GM19351 (cell line): Measurements from ENCODE around the gene RGS9BP.
"Not testable (repeated sequence)": the region's sequence is repeated elsewhere in the genome, so short reads cannot be mapped to it uniquely, and the experiment has no call there.

Experiments used
- ATAC-seq: cut with Tn5 transposase; IDR thresholded peaks from one replicate; pipeline ENCODE4 v1.9.1; 2021; ENCODE audit warnings: mild to moderate bottlenecking, moderate library complexity; ENCODE audit not compliant: unreplicated experiment

Gene RGS9BP, protein sequence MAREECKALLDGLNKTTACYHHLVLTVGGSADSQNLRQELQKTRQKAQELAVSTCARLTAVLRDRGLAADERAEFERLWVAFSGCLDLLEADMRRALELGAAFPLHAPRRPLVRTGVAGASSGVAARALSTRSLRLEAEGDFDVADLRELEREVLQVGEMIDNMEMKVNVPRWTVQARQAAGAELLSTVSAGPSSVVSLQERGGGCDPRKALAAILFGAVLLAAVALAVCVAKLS

DNA sequence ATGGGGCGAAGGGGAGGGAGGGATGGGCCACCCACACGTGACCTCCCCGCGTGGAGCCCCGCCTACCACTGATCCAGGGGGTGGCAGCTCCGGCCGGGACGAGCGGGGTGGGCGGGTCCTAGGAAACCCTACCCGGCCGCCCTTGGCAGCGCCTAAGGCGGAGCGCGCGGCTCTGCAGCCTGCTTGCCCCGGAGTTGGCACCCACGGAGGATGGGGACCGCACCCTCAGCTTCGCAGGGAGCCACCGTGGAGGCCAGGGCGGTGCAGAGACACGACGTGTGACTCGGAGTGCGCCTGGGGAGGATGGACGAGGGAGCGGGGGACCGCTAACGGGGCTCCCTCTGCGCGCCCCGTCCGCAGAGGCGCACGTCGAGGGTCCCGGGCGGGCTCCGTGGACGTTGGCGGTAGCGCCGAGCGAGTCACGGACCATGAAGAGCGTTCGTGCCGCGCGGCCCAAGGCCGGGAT lies at the start of gene RGS9BP:
TSS of gene RGS9BP (plus strand) at position 129 of the 466 bp plus-strand sequence. CDS start 416 bp downstream, outside the sequence.
- ATAC-seq, result no peak

DNA sequence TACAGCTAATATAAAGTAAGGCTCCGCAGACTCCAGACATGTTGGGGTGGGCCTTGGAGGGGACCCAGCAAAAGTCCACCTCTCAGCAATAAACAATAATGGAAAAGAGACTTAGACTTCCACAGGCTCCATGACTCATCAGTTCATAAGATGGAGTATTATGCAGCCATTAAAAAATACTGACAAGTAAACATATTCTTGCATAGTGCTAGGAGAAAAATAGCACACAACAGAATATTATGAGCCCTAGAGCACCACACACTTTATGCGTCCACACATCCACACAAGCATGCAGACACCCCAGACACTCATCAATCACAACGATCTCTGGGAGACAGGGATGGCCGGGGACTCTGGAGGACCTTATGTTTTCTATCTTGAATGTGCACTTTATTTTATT lies 48.7 kb upstream of the RGS9BP start:
- no peak for ATAC-seq

DNA sequence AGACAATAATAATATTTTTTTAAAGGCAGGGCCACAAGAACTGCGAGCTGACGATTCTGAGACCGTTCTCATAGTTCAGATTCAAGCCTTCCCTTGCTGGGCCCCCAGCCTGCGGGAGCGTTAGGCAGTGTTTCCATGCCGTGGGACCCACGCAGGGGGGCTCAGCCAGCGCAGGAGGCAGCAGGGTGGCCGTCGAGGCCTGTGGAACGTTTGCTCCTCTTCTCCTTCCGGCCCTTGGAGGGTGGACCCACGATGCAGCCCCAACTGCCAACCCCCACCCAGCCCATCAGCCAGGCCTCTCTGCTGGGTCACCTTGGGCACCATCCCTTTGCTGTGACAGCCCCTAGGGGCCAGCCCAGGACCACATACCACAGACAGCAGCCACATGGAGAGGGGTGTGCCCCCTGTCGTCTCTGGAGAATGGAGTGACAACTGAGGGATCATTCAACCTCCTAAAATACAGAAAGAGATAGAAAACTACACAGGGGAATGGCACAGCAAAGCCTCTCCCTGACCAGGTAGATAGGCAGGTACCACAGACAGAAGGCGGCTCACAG lies 47.9 kb upstream of the RGS9BP start:
- ATAC-seq, result no peak

DNA sequence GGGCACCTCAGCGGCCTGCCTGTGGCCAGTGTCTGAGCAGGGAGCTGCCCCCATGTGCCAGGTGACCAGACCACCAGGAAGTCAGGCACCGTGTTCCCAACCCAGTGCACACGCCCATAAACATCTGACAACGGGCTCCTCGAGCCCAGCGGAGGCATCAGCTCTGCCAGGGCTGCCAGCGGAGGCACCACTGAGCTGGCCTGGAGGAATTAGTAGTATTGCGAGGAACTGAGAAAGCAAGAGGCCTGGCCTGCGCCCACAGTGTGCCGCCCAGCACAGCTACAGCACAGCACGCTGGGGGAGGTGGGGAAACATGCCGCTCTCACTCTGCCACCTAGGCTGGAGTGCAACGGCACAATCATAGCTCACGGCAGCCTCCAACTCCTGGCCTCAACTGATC lies 45.3 kb upstream of the RGS9BP start:
- ATAC-seq, result no peak

DNA sequence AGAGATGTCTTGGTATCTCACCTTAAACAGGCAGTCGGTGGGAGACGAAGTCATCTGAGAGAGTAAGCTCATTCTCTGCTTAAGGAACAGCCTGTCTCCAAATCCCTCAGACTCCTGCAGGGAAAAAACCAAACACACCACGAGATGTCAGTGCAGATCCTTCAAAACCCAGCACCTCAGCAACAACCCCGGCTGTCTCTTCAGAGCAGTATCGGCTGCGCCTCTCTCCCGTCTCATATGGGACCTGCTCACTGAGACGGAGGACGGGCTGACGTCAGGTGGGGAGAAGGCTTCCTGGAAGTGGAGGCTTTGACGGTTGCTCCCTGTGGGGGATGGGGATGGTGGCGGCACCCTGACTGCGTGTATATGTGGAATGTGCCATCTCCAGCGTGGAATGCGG lies 44.3 kb upstream of the RGS9BP start:
- ATAC-seq, result no peak

DNA sequence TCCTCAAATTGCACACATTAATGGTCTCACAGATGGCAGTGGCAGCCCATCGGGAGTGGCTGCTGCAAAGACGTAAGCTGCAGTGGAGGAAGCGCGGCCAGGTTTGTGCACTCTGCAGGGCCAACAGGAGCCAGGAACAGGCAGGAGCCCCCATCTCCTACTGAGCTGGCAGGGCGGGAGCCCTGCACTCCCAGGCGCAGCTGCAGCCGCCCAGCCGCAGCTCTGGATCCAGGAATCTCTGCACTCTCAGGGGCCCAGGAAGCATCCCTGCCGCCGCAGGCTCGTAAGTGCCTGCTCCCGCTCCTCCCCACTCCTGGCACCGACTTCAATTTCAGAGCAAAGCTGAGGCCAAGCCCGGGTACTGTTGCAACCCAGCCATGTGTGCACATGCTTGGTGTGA lies 38.2 kb upstream of the RGS9BP start:
- ATAC-seq, result no peak

DNA sequence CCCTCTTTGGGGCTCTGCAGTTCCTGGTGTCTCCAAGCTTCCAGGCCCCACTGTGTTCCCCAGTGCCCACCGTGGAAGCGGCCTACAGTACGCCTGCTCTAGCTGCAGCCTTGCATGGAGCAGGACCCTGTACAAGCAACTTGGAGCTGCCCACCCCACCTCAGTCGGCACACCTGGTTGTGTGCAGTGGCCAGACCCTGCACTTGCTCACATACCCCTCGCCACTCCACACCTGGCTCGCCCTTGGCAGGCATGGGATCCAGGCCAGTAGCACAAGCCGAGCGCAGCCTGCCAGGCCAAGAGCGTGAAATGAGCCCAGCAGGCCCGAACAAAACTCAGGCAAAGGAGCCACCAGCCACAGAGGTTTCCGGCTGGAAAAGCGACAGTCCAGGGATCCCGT lies 37.0 kb upstream of the RGS9BP start:
- no peak for ATAC-seq

DNA sequence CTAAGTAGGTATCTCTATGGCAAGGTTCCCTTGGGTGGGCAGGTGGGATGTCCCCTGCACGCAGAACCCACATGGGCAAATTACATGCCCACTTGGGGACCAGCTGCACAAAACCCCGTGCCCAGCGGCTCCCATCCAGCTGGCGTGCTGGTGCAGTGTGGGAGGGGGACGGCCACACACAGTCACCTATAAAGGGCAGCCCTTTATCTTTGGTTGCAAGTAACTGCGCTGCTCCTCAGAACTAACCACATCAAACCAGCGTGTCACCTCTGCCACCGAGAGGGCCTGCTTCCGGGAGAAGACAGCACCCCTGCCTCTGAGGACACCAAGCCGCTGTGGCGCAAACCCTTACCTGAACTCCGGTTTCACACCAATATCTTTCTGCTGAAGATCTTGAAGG lies 32.9 kb upstream of the RGS9BP start:
- ATAC-seq, result no peak

DNA sequence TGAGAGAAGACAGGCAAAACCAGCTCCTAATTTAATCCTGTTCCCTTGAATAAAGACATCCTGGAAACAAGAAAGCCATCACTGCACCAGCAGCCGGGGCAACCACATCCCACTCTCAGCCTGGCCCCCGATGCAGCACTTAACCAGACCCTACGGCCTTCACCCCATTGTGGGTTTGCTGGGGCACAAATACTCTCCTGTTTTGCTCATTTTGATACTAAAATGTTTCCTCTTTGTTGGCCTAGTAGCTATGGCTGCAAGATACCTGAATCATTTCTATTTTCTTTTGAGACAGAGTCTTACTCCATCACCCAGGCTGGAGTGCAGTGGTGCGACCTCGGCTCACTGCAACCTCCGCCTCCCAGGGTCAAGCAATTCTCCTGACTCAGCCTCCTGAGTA lies 29.1 kb upstream of the RGS9BP start:
- no peak for ATAC-seq

DNA sequence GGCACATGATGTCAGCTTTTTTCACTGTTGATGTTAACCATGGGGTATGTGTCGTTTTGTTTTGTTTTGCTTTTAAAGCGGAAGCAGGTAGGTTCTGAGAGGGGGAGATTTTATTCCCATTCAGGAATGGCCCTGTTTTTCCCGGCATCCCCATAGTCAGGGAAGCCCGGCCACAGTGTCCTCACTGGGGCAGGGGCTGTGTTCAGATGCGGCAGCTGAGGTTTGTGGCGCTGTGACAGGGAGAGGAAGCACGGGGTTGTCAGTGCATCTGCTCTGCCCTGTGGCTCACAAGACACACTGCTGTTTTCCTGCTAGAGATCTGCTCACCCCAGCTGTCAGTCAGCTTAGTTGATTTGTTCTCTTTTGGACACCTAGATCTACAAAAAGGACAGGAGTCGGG lies 28.3 kb upstream of the RGS9BP start:
- no peak for ATAC-seq

DNA sequence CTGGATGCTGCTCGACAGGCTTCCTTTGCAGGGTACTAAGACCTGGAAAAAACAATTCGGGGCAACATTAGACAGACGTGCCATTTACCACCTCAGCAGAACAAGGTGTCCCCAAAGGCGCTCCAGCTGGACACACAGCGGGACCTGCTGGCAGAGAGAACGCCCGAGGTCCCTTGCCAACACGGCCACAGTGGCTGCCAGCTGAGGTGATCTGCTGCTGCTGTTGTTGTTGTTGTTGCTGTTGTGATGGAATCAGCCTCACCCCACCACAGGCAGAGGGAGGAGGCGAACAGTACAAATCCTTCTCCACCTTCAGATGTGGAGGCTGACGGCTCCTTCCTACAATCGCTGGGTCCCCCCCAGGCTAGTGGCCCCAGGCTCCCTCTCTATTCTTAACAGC lies 25.9 kb upstream of the RGS9BP start:
- ATAC-seq, result no peak

DNA sequence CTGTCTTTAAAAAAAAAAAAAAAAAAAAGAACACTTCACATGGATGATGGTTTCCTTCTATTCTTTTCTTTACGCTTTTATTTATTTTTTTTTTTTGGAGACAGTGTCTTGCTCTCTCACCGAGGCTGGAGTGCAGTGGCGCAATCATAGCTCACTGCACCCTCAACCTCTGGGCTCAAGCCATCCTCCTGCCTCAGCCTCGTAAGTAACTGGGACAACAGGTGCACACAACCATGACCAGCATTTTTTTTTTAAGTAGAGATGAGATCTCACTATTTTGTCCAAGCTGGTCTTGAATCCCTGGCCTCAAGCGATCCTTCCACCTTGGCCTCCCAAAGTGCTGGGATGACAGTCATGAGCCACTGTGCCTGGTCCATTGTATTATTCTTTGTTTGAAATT lies 25.0 kb upstream of the RGS9BP start:
- ATAC-seq, result no peak

DNA sequence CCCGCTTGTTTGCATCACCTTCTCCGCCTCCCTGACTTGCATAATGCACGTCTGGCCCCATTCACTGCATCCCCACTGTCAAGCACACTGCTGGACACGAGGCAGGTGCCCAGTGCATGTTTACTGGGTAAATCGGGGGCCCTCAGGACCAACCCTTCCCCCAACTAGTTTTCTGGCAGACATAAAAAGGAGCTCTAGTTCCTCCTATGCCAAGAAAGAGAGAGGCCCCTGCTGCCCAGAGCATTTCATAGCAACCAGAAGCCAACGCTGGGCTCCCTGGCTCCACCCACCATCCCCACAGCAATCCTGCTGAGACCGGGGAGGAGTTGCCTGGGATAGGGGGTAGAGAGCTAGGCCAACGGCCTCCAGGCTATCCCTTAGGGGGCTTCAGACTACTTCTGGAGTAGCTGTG lies 23.9 kb upstream of the RGS9BP start:
- no peak for ATAC-seq

DNA sequence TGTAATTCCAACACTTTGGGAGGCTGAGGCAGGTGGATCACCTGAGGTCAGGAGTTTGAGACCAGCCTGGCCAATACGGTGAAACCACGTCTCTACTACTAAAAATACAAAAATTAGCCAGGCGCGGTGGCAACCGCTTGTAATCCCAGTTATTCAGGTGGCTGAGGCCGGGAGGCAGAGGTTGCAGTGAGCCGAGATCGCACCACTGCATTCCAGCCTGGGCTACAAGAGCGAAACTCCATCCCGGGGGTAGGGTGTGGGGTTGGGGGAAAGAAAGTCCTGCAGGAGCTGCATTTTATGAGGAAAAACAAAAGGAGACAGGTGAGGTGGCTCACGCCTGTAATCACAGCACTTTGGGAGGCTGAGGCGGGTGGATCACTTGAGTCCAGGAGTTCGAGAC lies 23.3 kb upstream of the RGS9BP start:
- not testable (repeated sequence) for ATAC-seq

DNA sequence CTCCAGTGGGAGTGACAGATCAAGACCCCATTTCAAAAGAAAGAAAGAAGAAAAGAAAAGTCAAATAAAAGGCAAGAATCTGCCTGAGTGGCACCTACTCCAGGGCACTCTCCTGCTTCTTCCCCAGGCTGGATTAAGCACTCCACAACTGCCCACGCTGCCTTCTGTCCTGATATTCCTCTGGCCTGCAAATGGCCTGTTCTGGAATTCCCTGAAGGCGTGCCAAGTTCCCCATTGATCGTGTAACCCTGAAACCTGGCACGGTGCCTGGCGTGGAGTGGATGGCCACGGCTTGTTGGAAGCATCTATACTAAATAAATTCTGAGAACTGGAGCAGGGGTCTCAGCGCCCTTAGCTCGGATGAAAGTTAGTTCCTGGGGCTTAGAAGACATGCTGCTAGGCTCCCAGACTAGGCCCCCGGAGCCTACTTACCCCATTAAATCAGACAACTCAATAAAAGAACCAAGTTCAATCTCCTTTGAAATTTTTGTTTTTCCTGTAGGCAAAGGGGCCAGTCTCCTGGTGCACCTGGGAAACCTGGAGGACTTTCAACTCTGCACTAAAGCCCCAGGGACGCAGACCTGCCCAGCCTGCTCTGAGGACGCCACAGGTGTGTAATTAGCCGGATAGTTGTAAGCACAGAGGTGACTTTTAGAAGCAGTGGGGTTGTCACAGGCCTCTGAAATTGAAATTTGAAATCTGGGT lies 22.6 kb upstream of the RGS9BP start:
- ATAC-seq, result no peak

DNA sequence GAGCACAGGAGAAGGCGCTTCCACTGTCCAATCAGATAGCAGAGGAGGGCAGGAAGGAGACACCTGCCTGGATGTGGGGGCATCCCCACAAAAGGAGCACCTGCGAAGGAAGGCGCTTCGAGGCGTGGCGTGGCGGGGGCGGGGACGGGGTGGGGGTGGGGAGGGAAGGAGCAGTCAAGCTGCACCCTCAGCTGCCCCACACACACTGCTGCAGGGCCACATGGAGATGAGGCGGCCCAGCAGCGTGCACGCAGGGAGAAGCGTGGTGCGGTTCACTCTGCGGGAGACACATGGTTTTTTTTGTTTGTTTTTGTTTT lies 22.1 kb upstream of the RGS9BP start:
- ATAC-seq, result no peak

DNA sequence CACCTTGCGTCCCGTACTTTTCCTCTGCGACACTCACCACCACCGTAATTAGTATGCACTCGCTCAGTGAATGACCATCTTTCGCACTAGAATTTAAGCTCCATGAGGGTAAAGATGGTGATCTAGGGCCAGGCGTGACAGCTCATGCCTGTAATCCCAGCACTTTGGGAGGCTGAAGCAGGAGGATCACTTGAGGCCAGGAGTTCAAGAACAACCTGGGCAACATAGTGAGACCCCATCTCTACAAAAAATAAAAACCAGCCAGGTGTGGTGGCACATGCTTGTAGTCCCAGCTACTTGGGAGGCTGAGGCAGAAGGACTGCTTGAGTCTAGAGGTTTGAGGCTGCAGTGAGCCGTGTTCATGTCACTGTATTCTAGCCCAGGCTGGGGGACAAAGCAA lies 19.3 kb upstream of the RGS9BP start:
- not testable (repeated sequence) for ATAC-seq

DNA sequence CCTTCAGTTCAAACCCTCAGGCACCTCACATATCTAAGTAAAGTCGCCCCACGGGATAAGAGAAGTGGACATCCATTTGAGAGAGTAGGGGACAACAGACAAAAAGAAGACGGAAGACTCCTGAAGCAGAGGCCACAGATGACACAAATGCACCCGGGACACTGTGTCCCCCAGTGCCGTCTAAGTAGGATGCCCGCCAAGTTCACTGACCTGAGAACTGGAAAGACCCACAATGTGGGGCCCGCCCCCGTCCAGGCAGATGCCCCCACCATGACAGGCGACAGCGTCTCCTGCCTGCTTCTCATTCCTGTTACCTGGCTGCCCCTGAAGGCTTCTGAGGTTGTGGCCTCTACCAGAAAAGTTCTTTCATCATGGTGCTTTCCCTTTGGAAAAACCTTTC lies 17.6 kb upstream of the RGS9BP start:
- no peak for ATAC-seq

DNA sequence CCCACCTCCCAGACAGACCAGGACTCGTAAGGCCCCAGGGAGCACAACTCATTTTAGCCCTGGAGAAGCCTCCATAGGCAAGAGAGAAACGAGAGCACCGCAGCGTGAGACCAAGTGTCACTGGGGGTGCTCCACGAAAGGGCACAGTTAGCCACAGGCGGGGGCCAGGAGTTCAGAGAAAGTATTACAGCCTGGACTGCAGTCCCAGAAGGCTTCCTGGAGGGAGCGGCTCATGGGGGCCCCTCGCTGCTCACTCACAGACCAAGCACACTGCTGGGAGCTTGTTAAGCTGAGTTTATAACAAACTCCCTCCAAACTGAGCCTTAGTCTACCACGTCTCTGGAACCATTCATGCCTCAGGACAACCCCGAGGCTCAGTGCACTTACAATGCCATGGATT lies 17.1 kb upstream of the RGS9BP start:
- ATAC-seq, result no peak

DNA sequence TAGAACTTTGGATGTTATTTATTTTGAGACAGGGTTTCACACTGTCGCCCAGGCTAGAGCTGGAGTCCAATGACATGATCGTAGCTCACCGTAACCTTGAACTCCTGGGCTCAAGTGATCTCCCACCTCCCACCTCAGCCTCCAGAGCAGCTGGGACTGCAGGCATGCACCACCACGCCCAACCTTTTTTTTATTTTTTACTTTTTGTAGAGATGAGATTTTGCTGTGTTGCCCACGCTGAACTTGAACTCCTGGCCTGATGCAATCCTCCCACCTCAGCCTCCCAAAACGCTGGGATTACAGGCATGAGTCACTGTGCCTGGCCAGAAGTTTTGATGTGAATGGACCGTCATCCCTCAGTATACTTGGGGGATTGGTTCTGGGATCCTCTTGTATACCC lies 14.3 kb upstream of the RGS9BP start:
- no peak for ATAC-seq

DNA sequence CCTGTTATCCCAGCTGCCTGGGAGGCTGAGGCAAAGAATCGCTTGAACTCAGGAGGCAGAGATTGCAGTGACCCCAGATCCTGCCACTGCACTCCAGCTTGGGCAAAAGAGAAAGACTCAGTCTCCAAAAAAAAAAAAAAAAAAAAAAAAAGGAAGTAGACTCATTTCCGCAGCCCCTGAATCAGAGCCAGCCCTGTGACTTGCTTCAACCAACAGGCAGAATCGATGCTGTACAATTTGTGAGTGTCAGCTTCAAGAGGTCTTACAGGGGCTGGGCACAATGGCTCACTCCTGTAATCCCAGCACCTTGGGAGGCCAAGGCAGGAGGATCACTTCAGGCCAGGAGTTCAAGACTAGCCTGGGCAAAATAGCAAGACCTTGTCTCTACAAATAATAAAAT lies 13.5 kb upstream of the RGS9BP start:
- no peak for ATAC-seq

DNA sequence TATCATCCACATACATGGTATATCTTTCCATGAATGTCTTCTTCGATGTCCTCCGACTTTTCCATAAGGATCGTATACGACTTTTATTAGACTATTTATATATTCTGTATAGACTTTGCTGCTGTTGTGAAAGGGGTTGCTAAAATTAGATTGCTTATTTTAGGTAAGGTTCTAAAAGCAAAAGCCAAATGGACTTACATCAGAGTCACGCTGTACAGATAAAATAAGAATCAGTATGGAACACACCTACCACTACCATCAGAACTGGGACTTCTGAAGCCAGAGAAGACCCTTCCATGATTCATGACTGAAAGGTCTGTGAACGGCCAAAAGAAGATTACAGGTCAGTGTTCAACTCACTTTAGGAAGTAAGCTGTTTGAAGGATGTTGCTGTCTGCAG lies 9.6 kb upstream of the RGS9BP start:
- no peak for ATAC-seq

DNA sequence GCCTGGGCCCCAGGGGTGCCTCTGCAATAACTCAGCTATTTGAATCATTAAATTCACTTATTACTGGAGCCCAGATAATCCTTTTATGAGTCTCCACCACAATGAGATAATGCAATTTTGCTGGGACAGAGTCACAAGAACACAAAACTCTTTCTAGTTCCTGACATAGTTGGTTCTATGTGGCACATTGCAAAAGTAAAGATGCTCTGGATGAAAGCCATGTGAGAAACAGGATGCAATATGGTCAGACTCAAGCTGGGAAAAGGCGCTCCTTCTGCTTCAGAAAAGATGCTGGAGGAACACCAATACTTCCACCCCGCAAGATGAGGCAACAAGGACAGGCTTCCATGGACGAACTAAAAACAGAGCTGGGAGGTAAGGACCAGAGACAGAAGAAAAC lies 6.3 kb upstream of the RGS9BP start:
- no peak for ATAC-seq
